ENCODE measurements around the gene NDUFS7.
A peak's percentile ranks its signal among the peaks of the same experiment; 100 is the strongest.
"Not testable (repeated sequence)": the region's sequence is repeated elsewhere in the genome, so short reads cannot be mapped to it uniquely, and the experiment has no call there.

NDUFS7 gene

GRCh38 chr19:1431759-1432506 lies 48.2 kb downstream of the NDUFS7 start:
- no peak for DNase-seq (ENCODE audit: low spot score)

- DNase-seq (ENCODE audit: low spot score), result no peak
Observed at GRCh38 chr19:1432507-1432887, 48.8 kb downstream of the NDUFS7 start.

GRCh38 chr19:1433119-1434039 lies 49.7 kb downstream of the NDUFS7 start:
- no peak for DNase-seq (ENCODE audit: low spot score)

- DNase-seq (ENCODE audit: low spot score), result no peak
Observed at GRCh38 chr19:1434040-1434366, 50.3 kb downstream of the NDUFS7 start.

GRCh38 chr19:1434577-1435060 lies 50.9 kb downstream of the NDUFS7 start:
- DNase-seq (ENCODE audit: low spot score), result no peak

GRCh38 chr19:1435378-1435989 lies 51.8 kb downstream of the NDUFS7 start:
- no peak for DNase-seq (ENCODE audit: low spot score)

GRCh38 chr19:1437609-1438008 lies 53.9 kb downstream of the NDUFS7 start:
- DNase-seq (ENCODE audit: low spot score), result no peak

- peak; percentile 93 for DNase-seq (ENCODE audit: low spot score)
Observed at GRCh38 chr19:1438035-1438932, 54.6 kb downstream of the NDUFS7 start, which contains the start of gene RPS15. RPS15 (plus strand) TSS chr19:1438396; CDS start chr19:1438426, 30 bp downstream.

- DNase-seq (ENCODE audit: low spot score), result no peak
Observed at GRCh38 chr19:1438933-1439354, 55.2 kb downstream of the NDUFS7 start.

GRCh38 chr19:1439525-1440417 lies 56.1 kb downstream of the NDUFS7 start:
- not testable (repeated sequence) for DNase-seq (ENCODE audit: low spot score)

- DNase-seq (ENCODE audit: low spot score), result no peak
Observed at GRCh38 chr19:1440418-1440801, 56.7 kb downstream of the NDUFS7 start.

GRCh38 chr19:1441022-1441426 lies 57.3 kb downstream of the NDUFS7 start:
- no peak for DNase-seq (ENCODE audit: low spot score)

GRCh38 chr19:1441677-1442438 lies 58.2 kb downstream of the NDUFS7 start:
- DNase-seq (ENCODE audit: low spot score), result no peak
